Mucosa of rectum (tissue), 2 donors: ENCODE results near the gene CYS1.

ENCODE experiments used
- H3K27ac ChIP-seq, 2 donors: one replicate each; pipeline ENCODE4 v1.7.0; 2013; ENCODE audit warnings: inconsistent platforms in 2 of 2, low read depth in 2 of 2, low read length in 2 of 2
- H3K27me3 ChIP-seq, 2 donors: one replicate each; pipeline ENCODE4 v1.7.0; 2013; ENCODE audit warnings: low read length in 2 of 2; ENCODE audit not compliant: control insufficient read depth in 2 of 2, insufficient read depth in 2 of 2
- H3K36me3 ChIP-seq, 2 donors: one replicate each; pipeline ENCODE4 v1.7.0; 2013; ENCODE audit warnings: low read length in 2 of 2; ENCODE audit not compliant: control insufficient read depth in 2 of 2, insufficient read depth in 2 of 2
- H3K4me1 ChIP-seq, 2 donors: one replicate each; pipeline ENCODE4 v1.7.0; 2013; ENCODE audit warnings: low read length in 2 of 2, mild to moderate bottlenecking in 1 of 2; ENCODE audit not compliant: control insufficient read depth in 2 of 2, insufficient read depth in 2 of 2
- H3K4me3 ChIP-seq, 2 donors: one replicate each; pipeline ENCODE4 v1.7.0; 2013; ENCODE audit warnings: low read length in 2 of 2
- H3K9ac ChIP-seq, 2 donors: one replicate each; pipeline ENCODE4 v1.7.0; 2013; ENCODE audit warnings: low read length in 2 of 2, low read depth in 1 of 2, mild to moderate bottlenecking in 1 of 2
- H3K9me3 ChIP-seq, 2 donors: one replicate each; pipeline ENCODE4 v1.7.0; 2013; ENCODE audit warnings: low read length in 2 of 2; ENCODE audit not compliant: control insufficient read depth in 2 of 2
- donor health status: healthy.
- donor health status: Normal muscosa, but diverticular disease.

CYS1 gene

GRCh38 chr2:10079870-10080535, at the start of gene CYS1:
Gene CYS1 (minus strand): TSS chr2:10080411. CDS start chr2:10080223, 188 bp downstream.
- Histone ChIP-seq H3K27ac (peak within 1 kb of the TSS; percentile 63 to 71), H3K27me3 (peaks cover 39 to 54% of the 10 kb centered on the region in 2 donors), H3K9me3 (no peaks in the 10 kb centered on the region), H3K4me1 (peaks cover 2 to 6% of the 10 kb centered on the region in 2 donors), H3K9ac (peak within 1 kb of the TSS in 1 of 2 donors; percentile 17), H3K36me3 (no peaks in the 10 kb centered on the region), H3K4me3 (peak within 1 kb of the TSS; percentile 39 to 58)

GRCh38 chr2:10129490-10129889, 49.3 kb upstream of the CYS1 start:
- Histone ChIP-seq H3K4me3 (no peak overlapping the region), H3K27me3 (no peaks in the 10 kb centered on the region), H3K9ac (no peak overlapping the region), H3K36me3 (no peaks in the 10 kb centered on the region), H3K9me3 (no peaks in the 10 kb centered on the region), H3K4me1 (peaks cover 8 to 14% of the 10 kb centered on the region in 2 donors), H3K27ac (no peak overlapping the region)

DNA sequence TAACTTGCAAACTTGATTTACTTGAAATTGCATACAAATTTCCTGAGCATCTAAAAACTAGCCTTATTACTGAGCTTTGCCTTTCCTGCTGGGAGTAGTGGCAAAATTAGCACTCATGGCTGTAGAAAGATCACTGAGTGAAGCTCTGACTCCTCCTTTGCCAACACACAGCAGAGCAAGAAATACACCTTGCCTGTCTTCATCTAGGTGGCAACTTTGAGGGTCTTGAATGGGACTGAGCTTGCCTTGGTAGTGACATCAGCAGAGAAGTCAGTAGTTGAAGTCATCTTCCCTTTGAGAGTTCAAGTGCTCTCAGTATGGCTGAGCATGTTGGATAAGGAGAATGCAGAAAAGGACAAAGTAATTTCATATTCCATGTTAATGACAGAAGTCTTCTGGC, 48.2 kb upstream of the CYS1 start:
- Histone ChIP-seq H3K27ac (no peak overlapping the region), H3K4me3 (no peak overlapping the region), H3K9me3 (no peaks in the 10 kb centered on the region), H3K27me3 (peaks cover 4% of the 10 kb centered on the region in 2 donors), H3K36me3 (no peaks in the 10 kb centered on the region), H3K9ac (no peak overlapping the region), H3K4me1 (peaks cover 12 to 18% of the 10 kb centered on the region in 2 donors)

GRCh38 chr2:10126632-10127026, 46.4 kb upstream of the CYS1 start:
- peaks cover 4 to 5% of the 10 kb centered on the region in 2 donors for H3K27me3 ChIP-seq
- H3K36me3 ChIP-seq: no peaks in the 10 kb centered on the region
- H3K27ac ChIP-seq: no peak overlapping the region
- no peaks in the 10 kb centered on the region for H3K9me3 ChIP-seq
- H3K4me3 ChIP-seq: no peak overlapping the region
- no peak overlapping the region for H3K9ac ChIP-seq
- peaks cover 24 to 33% of the 10 kb centered on the region in 2 donors for H3K4me1 ChIP-seq

DNA sequence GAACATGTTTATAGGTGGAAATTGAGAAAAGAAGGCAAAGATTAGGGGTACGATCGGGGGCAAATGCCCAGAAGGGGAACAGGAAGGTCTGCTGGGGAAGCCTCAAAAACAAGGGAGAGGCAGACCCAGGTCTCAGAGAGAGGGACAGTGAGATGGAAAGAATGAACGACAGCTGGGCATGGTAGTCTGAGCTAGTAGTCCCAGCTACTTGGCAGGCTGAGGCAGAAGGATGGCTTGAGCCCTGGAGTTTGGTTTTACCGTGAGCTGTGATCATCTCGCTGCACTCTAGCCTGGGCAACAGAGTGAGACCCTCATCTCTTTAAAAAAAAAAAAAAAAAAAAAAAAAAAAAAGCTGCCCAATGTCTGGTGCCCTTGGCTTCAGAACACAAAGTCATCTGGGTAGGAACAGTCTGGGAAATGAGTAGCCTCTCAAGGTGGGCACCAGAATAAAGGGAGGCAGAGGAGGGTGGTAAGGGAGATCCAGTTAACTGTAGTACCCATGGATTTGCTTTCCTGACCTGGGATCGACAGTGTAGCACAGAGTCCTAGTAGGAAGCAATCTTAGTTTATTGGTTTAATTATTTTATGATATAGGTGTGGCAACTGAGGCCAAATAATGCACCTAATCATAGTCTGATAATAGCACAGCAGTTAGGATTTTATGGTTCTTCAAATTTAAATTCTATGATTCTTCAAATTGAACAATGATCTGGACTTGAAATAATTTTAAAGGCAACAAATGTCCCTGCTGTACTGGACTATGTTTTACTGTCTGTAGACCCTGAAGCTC, 45.8 kb upstream of the CYS1 start:
- Histone ChIP-seq H3K4me3 (no peak overlapping the region), H3K9me3 (no peaks in the 10 kb centered on the region), H3K4me1 (peaks cover 28 to 38% of the 10 kb centered on the region in 2 donors), H3K36me3 (no peaks in the 10 kb centered on the region), H3K27me3 (peaks cover 4 to 5% of the 10 kb centered on the region in 2 donors), H3K27ac (no peak overlapping the region), H3K9ac (no peak overlapping the region)

GRCh38 chr2:10124538-10125045, 44.4 kb upstream of the CYS1 start:
- peaks cover 32 to 47% of the 10 kb centered on the region in 2 donors for H3K4me1 ChIP-seq
- no peaks in the 10 kb centered on the region for H3K36me3 ChIP-seq
- H3K9ac ChIP-seq: peak overlapping the region in 1 of 2 donors; percentile 18
- H3K27me3 ChIP-seq: peaks cover 4 to 5% of the 10 kb centered on the region in 2 donors
- H3K4me3 ChIP-seq: peak overlapping the region in 1 of 2 donors; percentile 29
- H3K27ac ChIP-seq: no peak overlapping the region
- no peaks in the 10 kb centered on the region for H3K9me3 ChIP-seq

- Histone ChIP-seq H3K9ac (peak overlapping the region in 1 of 2 donors; percentile 72), H3K9me3 (no peaks in the 10 kb centered on the region), H3K36me3 (no peaks in the 10 kb centered on the region), H3K4me3 (peak overlapping the region; percentile 73 to 81), H3K27me3 (peaks cover 4 to 5% of the 10 kb centered on the region in 2 donors), H3K27ac (no peak overlapping the region), H3K4me1 (peaks cover 32 to 47% of the 10 kb centered on the region in 2 donors)
Observed at GRCh38 chr2:10123281-10123680, 43.1 kb upstream of the CYS1 start.

- peak within 1 kb of the TSS; percentile 78 to 86 for H3K27ac ChIP-seq
- H3K4me3 ChIP-seq: peak within 1 kb of the TSS; percentile 81 to 88
- H3K9ac ChIP-seq: peak within 1 kb of the TSS; percentile 41 to 72
- peaks cover 32 to 47% of the 10 kb centered on the region in 2 donors for H3K4me1 ChIP-seq
- H3K36me3 ChIP-seq: no peaks in the 10 kb centered on the region
- H3K9me3 ChIP-seq: no peaks in the 10 kb centered on the region
- H3K27me3 ChIP-seq: peaks cover 4 to 5% of the 10 kb centered on the region in 2 donors
Observed at GRCh38 chr2:10122500-10123280, 42.5 kb upstream of the CYS1 start, which contains the start of gene RRM2. Gene RRM2 (plus strand): TSS chr2:10122739. CDS start chr2:10122799, 60 bp downstream.

GRCh38 chr2:10120877-10121574, 40.8 kb upstream of the CYS1 start:
- Histone ChIP-seq H3K4me3 (peak overlapping the region; percentile 75 to 88), H3K4me1 (peaks cover 29 to 39% of the 10 kb centered on the region in 2 donors), H3K36me3 (no peaks in the 10 kb centered on the region), H3K27me3 (peaks cover 4 to 5% of the 10 kb centered on the region in 2 donors), H3K9ac (peak overlapping the region; percentile 61 to 75), H3K9me3 (no peaks in the 10 kb centered on the region), H3K27ac (peak overlapping the region; percentile 78 to 86)
